Neuron (in vitro differentiated cells): ENCODE measurements around the gene ADORA1.
A peak's percentile ranks its signal among the peaks of the same experiment; 100 is the strongest.

Experiments used
- H2AFZ ChIP-seq: one replicate; pipeline ENCODE4 v1.6.1; 2013; ENCODE audit warnings: low read depth, mild to moderate bottlenecking, inconsistent platforms, low read length, moderate library complexity
- H3K27me3 ChIP-seq: one replicate; pipeline ENCODE4 v1.6.1; 2013; ENCODE audit warnings: low read length; ENCODE audit not compliant: insufficient read depth
- H3K36me3 ChIP-seq: one replicate; pipeline ENCODE4 v1.6.1; 2013; ENCODE audit warnings: low read length; ENCODE audit not compliant: insufficient read depth
- H3K4me1 ChIP-seq: one replicate; pipeline ENCODE4 v1.6.1; 2013; ENCODE audit warnings: low read length; ENCODE audit not compliant: insufficient read depth
- H3K4me3 ChIP-seq: 2 replicates; pipeline ENCODE4 v1.5.1; 2013; ENCODE audit warnings: mild to moderate bottlenecking, low read length, moderate library complexity
- H3K9me3 ChIP-seq: one replicate; pipeline ENCODE4 v1.6.1; 2013; ENCODE audit warnings: low read length

Gene ADORA1

GRCh38 chr1:203120325-203121153 is 7.0 kb upstream of the ADORA1 start:
- no peak overlapping the region for H3K4me3 ChIP-seq
- H3K9me3 ChIP-seq = no peaks in the 10 kb centered on the region
- H2AFZ ChIP-seq = no peak overlapping the region
- H3K4me1 ChIP-seq = no peaks in the 10 kb centered on the region
- peaks cover 36% of the 10 kb centered on the region for H3K27me3 ChIP-seq
- no peaks in the 10 kb centered on the region for H3K36me3 ChIP-seq

GRCh38 chr1:203121186-203122015 is 6.1 kb upstream of the ADORA1 start:
- Histone ChIP-seq H3K36me3 (no peaks in the 10 kb centered on the region), H3K27me3 (peaks cover 39% of the 10 kb centered on the region), H2AFZ (no peak overlapping the region), H3K4me1 (no peaks in the 10 kb centered on the region), H3K9me3 (no peaks in the 10 kb centered on the region), H3K4me3 (no peak overlapping the region)

- Histone ChIP-seq H3K4me3 (no peak overlapping the region), H3K4me1 (peaks cover under 1% of the 10 kb centered on the region), H3K9me3 (no peaks in the 10 kb centered on the region), H3K36me3 (no peaks in the 10 kb centered on the region), H2AFZ (no peak overlapping the region), H3K27me3 (peaks cover 43% of the 10 kb centered on the region)
These were observed 5.4 kb upstream of the ADORA1 start for GRCh38 chr1:203122159-203122558.

- peaks cover 59% of the 10 kb centered on the region for H3K27me3 ChIP-seq
- H2AFZ ChIP-seq = no peak overlapping the region
- peaks cover 4% of the 10 kb centered on the region for H3K4me1 ChIP-seq
- no peaks in the 10 kb centered on the region for H3K36me3 ChIP-seq
- no peaks in the 10 kb centered on the region for H3K9me3 ChIP-seq
- H3K4me3 ChIP-seq = no peak overlapping the region
These were observed 3.5 kb upstream of the ADORA1 start for GRCh38 chr1:203124011-203124410.

- Histone ChIP-seq H3K27me3 (peaks cover 60% of the 10 kb centered on the region), H3K4me3 (no peak overlapping the region), H3K36me3 (no peaks in the 10 kb centered on the region), H3K9me3 (no peaks in the 10 kb centered on the region), H2AFZ (no peak overlapping the region), H3K4me1 (peaks cover 4% of the 10 kb centered on the region)
These were observed 2.8 kb upstream of the ADORA1 start for GRCh38 chr1:203124546-203125317.

- H2AFZ ChIP-seq = no peak overlapping the region
- H3K4me3 ChIP-seq = no peak overlapping the region
- H3K4me1 ChIP-seq = peaks cover 4% of the 10 kb centered on the region
- H3K36me3 ChIP-seq = no peaks in the 10 kb centered on the region
- H3K9me3 ChIP-seq = no peaks in the 10 kb centered on the region
- H3K27me3 ChIP-seq = peaks cover 57% of the 10 kb centered on the region
These were observed 1.2 kb upstream of the ADORA1 start for GRCh38 chr1:203126151-203126865.

- H3K9me3 ChIP-seq = no peaks in the 10 kb centered on the region
- peak overlapping the region; percentile 38 for H3K4me3 ChIP-seq
- peaks cover 52% of the 10 kb centered on the region for H3K27me3 ChIP-seq
- peaks cover 4% of the 10 kb centered on the region for H3K4me1 ChIP-seq
- H2AFZ ChIP-seq = peak overlapping the region; percentile 56
- H3K36me3 ChIP-seq = no peaks in the 10 kb centered on the region
These were observed 460 bp upstream of the ADORA1 start for GRCh38 chr1:203126866-203127665.

GRCh38 chr1:203128431-203128715 is 847 bp downstream of the ADORA1 start:
- peak overlapping the region; percentile 38 for H3K4me3 ChIP-seq
- H3K9me3 ChIP-seq = no peaks in the 10 kb centered on the region
- H2AFZ ChIP-seq = peak overlapping the region; percentile 56
- no peaks in the 10 kb centered on the region for H3K36me3 ChIP-seq
- H3K27me3 ChIP-seq = peaks cover 50% of the 10 kb centered on the region
- peaks cover 4% of the 10 kb centered on the region for H3K4me1 ChIP-seq

GRCh38 chr1:203128716-203129500 is 1.4 kb downstream of the ADORA1 start:
- H3K4me3 ChIP-seq = peak overlapping the region; percentile 38
- peaks cover 4% of the 10 kb centered on the region for H3K4me1 ChIP-seq
- H3K9me3 ChIP-seq = no peaks in the 10 kb centered on the region

GRCh38 chr1:203129501-203130231 is 2.1 kb downstream of the ADORA1 start:
- Histone ChIP-seq H3K4me3 (no peak overlapping the region), H2AFZ (no peak overlapping the region), H3K9me3 (no peaks in the 10 kb centered on the region)

More at GRCh38 chr1:203128716-203129500, 1.4 kb downstream of the ADORA1 start:
- H3K27me3 ChIP-seq = peaks cover 46% of the 10 kb centered on the region
- H2AFZ ChIP-seq = no peak overlapping the region
- H3K36me3 ChIP-seq = no peaks in the 10 kb centered on the region

GRCh38 chr1:203130358-203130985 is 2.9 kb downstream of the ADORA1 start:
- Histone ChIP-seq H2AFZ (no peak overlapping the region), H3K4me3 (no peak overlapping the region), H3K9me3 (no peaks in the 10 kb centered on the region)

More at GRCh38 chr1:203129501-203130231, 2.1 kb downstream of the ADORA1 start:
- Histone ChIP-seq H3K27me3 (peaks cover 39% of the 10 kb centered on the region), H3K36me3 (no peaks in the 10 kb centered on the region), H3K4me1 (peaks cover 4% of the 10 kb centered on the region)

More at GRCh38 chr1:203130358-203130985, 2.9 kb downstream of the ADORA1 start:
- Histone ChIP-seq H3K27me3 (peaks cover 31% of the 10 kb centered on the region), H3K36me3 (no peaks in the 10 kb centered on the region), H3K4me1 (peaks cover 4% of the 10 kb centered on the region)
